ENCODE data around the gene PDZD8. TPM values are rescaled to one million over a fixed set of nuclear protein-coding genes. Genes with fewer than 3 reads are reported as not detected.

Gene PDZD8
- total RNA-seq, 1 experiment from 2014 or later = 16.0 TPM

- Histone ChIP-seq H3K27ac (no peak overlapping the region), H2AFZ (no peak overlapping the region), H3K9me3 (ENCODE audit: insufficient read depth, low read depth) (no peaks in the 10 kb centered on the region), H3K4me3 (no peak overlapping the region), H3K9me2 (ENCODE audit: insufficient read depth) (no peaks in the 10 kb centered on the region), H3K4me1 (replicated peaks; ENCODE audit: insufficient read depth) (peaks cover 14% of the 10 kb centered on the region), H3K79me2 (ENCODE audit: low read depth) (peaks cover 64% of the 10 kb centered on the region), H3K27me3 (ENCODE audit: insufficient read depth, low read depth) (no peaks in the 10 kb centered on the region), H3K4me2 (no peak overlapping the region), H4K20me1 (ENCODE audit: insufficient read depth) (no peaks in the 10 kb centered on the region), H3F3A (ENCODE audit: insufficient read depth, low read depth) (peaks cover 4% of the 10 kb centered on the region; the same call in 1 of the 2 replicates), H3K36me3 (ENCODE audit: low read depth) (no peaks in the 10 kb centered on the region)
- CTCF ChIA-PET = no interaction called here
- DNase-seq = no peak
- intact Hi-C loops (cut with micrococcal nuclease; ENCODE audit: unreplicated experiment) = no loop called here
- POLR2A ChIA-PET (ENCODE audit: unreplicated experiment) = no interaction called here
- BruUV-seq (replicated peaks) = no TSS peak
- no peak for TF ChIP-seq CTCF (conservative IDR thresholded peaks at IDR 0.05)
- TF ChIP-seq EZH2 (IDR thresholded peaks at IDR 0.05; ENCODE audit: low read depth) = no peak
These were observed 27.0 kb downstream of the PDZD8 start for GRCh38 chr10:117348236-117348635.

- no peaks in the 10 kb centered on the region for H4K20me1 ChIP-seq (ENCODE audit: insufficient read depth)
- BruUV-seq (replicated peaks) = no TSS peak
These were observed 28.7 kb downstream of the PDZD8 start for GRCh38 chr10:117346574-117346973.

GRCh38 chr10:117345143-117345542 is 30.1 kb downstream of the PDZD8 start:
- POLR2A ChIA-PET (ENCODE audit: unreplicated experiment) = no interaction called here

More at GRCh38 chr10:117346574-117346973, 28.7 kb downstream of the PDZD8 start:
- Histone ChIP-seq H3K27me3 (ENCODE audit: insufficient read depth, low read depth) (no peaks in the 10 kb centered on the region), H3F3A (ENCODE audit: insufficient read depth, low read depth) (peaks cover 14% of the 10 kb centered on the region; the same call in 1 of the 2 replicates), H3K4me3 (no peak overlapping the region), H2AFZ (no peak overlapping the region), H3K4me1 (replicated peaks; ENCODE audit: insufficient read depth) (peaks cover 29% of the 10 kb centered on the region), H3K36me3 (ENCODE audit: low read depth) (no peaks in the 10 kb centered on the region), H3K79me2 (ENCODE audit: low read depth) (peaks cover 68% of the 10 kb centered on the region), H3K9me2 (ENCODE audit: insufficient read depth) (no peaks in the 10 kb centered on the region), H3K9me3 (ENCODE audit: insufficient read depth, low read depth) (no peaks in the 10 kb centered on the region), H3K27ac (no peak overlapping the region), H3K4me2 (no peak overlapping the region)
- no peak for DNase-seq
- ChIA-PET POLR2A (ENCODE audit: unreplicated experiment) (no interaction called here), CTCF (no interaction called here)
- TF ChIP-seq CTCF (conservative IDR thresholded peaks at IDR 0.05) (no peak), EZH2 (IDR thresholded peaks at IDR 0.05; ENCODE audit: low read depth) (no peak)
- intact Hi-C loops (cut with micrococcal nuclease; ENCODE audit: unreplicated experiment) = no loop called here

More at GRCh38 chr10:117345143-117345542, 30.1 kb downstream of the PDZD8 start:
- peak in 1 of 2 experiments; percentile 41 for DNase-seq
- TF ChIP-seq CTCF (conservative IDR thresholded peaks at IDR 0.05) (no peak), EZH2 (IDR thresholded peaks at IDR 0.05; ENCODE audit: low read depth) (no peak)
- Histone ChIP-seq H3K36me3 (ENCODE audit: low read depth) (no peaks in the 10 kb centered on the region; the same call in 1 of the 2 replicates), H3K9me3 (ENCODE audit: insufficient read depth, low read depth) (no peaks in the 10 kb centered on the region), H2AFZ (no peak overlapping the region), H3K4me1 (replicated peaks; ENCODE audit: insufficient read depth) (peaks cover 29% of the 10 kb centered on the region), H3K27ac (peak overlapping the region; percentile 32), H3K79me2 (ENCODE audit: low read depth) (peaks cover 72% of the 10 kb centered on the region), H3K27me3 (ENCODE audit: insufficient read depth, low read depth) (no peaks in the 10 kb centered on the region), H3K4me2 (peak overlapping the region; percentile 17), H3K4me3 (no peak overlapping the region), H3F3A (ENCODE audit: insufficient read depth, low read depth) (peaks cover 14% of the 10 kb centered on the region; the same call in 1 of the 2 replicates), H3K9me2 (ENCODE audit: insufficient read depth) (no peaks in the 10 kb centered on the region), H4K20me1 (ENCODE audit: insufficient read depth) (no peaks in the 10 kb centered on the region)
- intact Hi-C loops (cut with micrococcal nuclease; ENCODE audit: unreplicated experiment) = no loop called here
- CTCF ChIA-PET = no interaction called here
- BruUV-seq (replicated peaks) = no TSS peak
